Transverse colon (tissue), 3 donors: ENCODE measurements around the gene TFEB.

Experiments
- CTCF ChIP-seq, 5 experiments: fragments of 200-600 bp in 3 of 5; fragments of 450-650 bp in 2 of 5; sonication (generic) in 3 of 5; IDR thresholded peaks; 1 replicate in 2 of 5; 2 replicates in 3 of 5; pipeline ENCODE4 v1.5.1; 2016 to 2017; ENCODE audit warnings: antibody characterized with exemption in 5 of 5, inconsistent platforms in 3 of 5, mild to moderate bottlenecking in 2 of 5, moderate library complexity in 1 of 5
- EP300 ChIP-seq: sonication (generic); formaldehyde crosslinking; IDR thresholded peaks from one replicate; pipeline ENCODE4 v1.6.1; 2017; ENCODE audit warnings: antibody characterized with exemption, low read depth
- POLR2A ChIP-seq: fragments of 450-650 bp; IDR thresholded peaks from one replicate; pipeline ENCODE4 v1.6.1; 2016; ENCODE audit warnings: antibody characterized with exemption, mild to moderate bottlenecking, moderate library complexity

DNA sequence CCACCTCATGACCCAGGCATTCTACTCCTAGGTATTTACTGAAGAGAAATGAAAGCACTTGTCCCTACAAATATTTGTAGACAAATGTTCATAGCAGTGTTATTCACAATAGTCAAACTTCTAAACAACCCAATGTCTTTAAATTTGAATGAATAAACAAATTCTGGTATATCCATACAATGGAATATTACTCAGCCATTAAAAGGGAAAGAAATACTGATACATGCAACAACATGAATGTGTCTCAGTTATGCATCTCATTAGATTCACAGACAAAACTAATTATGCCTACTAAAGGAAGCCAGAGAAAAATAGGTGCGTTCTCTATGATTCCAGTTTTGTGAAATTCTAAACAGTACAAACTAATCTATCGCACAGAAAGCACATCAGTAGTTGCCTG is 66.4 kb downstream of the TFEB start:
- TF ChIP-seq POLR2A = no peak
- TF ChIP-seq CTCF (IDR thresholded peaks at IDR 0.05) = no peak
- no peak for TF ChIP-seq EP300
